ENCODE data around the gene IFNL2. TPM values are rescaled to one million over a fixed set of nuclear protein-coding genes. Genes with fewer than 3 reads are reported as not detected.

The IFNL2 gene
- total RNA-seq, 2 experiments from 2014 or later: not detected

Other genes starting within 250 kb of the IFNL2 start
- under 1 TPM in 1 of 2 experiments, not detected in 1; 0.18 TPM for gene FBXO27, start 235.8 kb upstream of the IFNL2 start, total RNA-seq
- not detected for gene ACP7, start 184.0 kb upstream of the IFNL2 start, total RNA-seq
- 10 to 100 TPM; 16.2 to 19.6 TPM for gene PAK4, start 142.6 kb upstream of the IFNL2 start, total RNA-seq
- gene NCCRP1, start 71.4 kb upstream of the IFNL2 start, total RNA-seq: not detected
- gene SYCN, start 64.1 kb upstream of the IFNL2 start, total RNA-seq: not detected
- gene IFNL3, start 23.4 kb upstream of the IFNL2 start, total RNA-seq: not detected
- gene IFNL4, start 19.5 kb upstream of the IFNL2 start, total RNA-seq: not detected
- under 1 TPM; 0.38 to 0.43 TPM for gene IFNL1, start 28.0 kb downstream of the IFNL2 start, total RNA-seq
- 1 to 10 TPM; 9.2 to 9.3 TPM for gene LRFN1, start 52.5 kb downstream of the IFNL2 start, total RNA-seq
- 100 to 1,000 TPM; 705 to 721 TPM for gene GMFG, start 67.6 kb downstream of the IFNL2 start, total RNA-seq
- 10 to 100 TPM; 53.9 to 54.8 TPM for gene SAMD4B, start 74.0 kb downstream of the IFNL2 start, total RNA-seq
- 10 to 100 TPM; 44.0 to 47.2 TPM for gene PAF1, start 122.7 kb downstream of the IFNL2 start, total RNA-seq
- 10 to 100 TPM; 32.3 to 34.5 TPM for gene MED29, start 123.0 kb downstream of the IFNL2 start, total RNA-seq
- 100 to 1,000 TPM; 189 to 194 TPM for gene ZFP36, start 138.5 kb downstream of the IFNL2 start, total RNA-seq
- gene PLEKHG2, start 144.3 kb downstream of the IFNL2 start, total RNA-seq: 10 to 100 TPM; 82.4 to 93.0 TPM
- 1,000 to 10,000 TPM; 2,238 to 2,243 TPM for gene RPS16, start 167.6 kb downstream of the IFNL2 start, total RNA-seq
- 100 to 1,000 TPM; 153 to 159 TPM for gene SUPT5H, start 177.2 kb downstream of the IFNL2 start, total RNA-seq
- gene TIMM50, start 212.4 kb downstream of the IFNL2 start, total RNA-seq: 10 to 100 TPM; 44.0 to 44.8 TPM
- gene DLL3, start 230.6 kb downstream of the IFNL2 start, total RNA-seq: under 1 TPM; 0.28 to 0.30 TPM
- gene SELENOV, start 246.7 kb downstream of the IFNL2 start, total RNA-seq: not detected